OCI-LY3 (cell line): Measurements from ENCODE around the gene DSCAM.
"Not testable (repeated sequence)": the region's sequence is repeated elsewhere in the genome, so short reads cannot be mapped to it uniquely, and the experiment has no call there.

Experiments used
- H2AFZ ChIP-seq: fragments of 200-600, 300-600 bp; shearing (Covaris generic); 2 replicates; pipeline ENCODE4 v1.6.0; 2014; ENCODE audit warnings: antibody characterized with exemption, low read depth, low read length
- H3K27ac ChIP-seq: fragments of 200-600, 300-600 bp; sonication (generic); 2 replicates; pipeline ENCODE4 v1.5.1; 2014; ENCODE audit warnings: mild to moderate bottlenecking, low read length, moderate library complexity, mixed read lengths
- H3K27me3 ChIP-seq: fragments of 200-600, 300-600 bp; sonication (generic); 2 replicates; pipeline ENCODE4 v1.6.1; 2014; ENCODE audit warnings: low read depth, low read length, mixed read lengths
- H3K36me3 ChIP-seq: fragments of 200-600, 300-600 bp; sonication (generic); replicated peaks from 2 replicates; pipeline ENCODE3; 2014; ENCODE audit warnings: low read depth, low read length, mixed read lengths
- H3K4me1 ChIP-seq: fragments of 300-600, 200-600 bp; sonication (generic); 2 replicates; pipeline ENCODE4 v1.6.1; 2014; ENCODE audit warnings: low read length, mixed read lengths
- H3K4me2 ChIP-seq: fragments of 200-600, 300-600 bp; sonication (generic); 2 replicates; pipeline ENCODE4 v1.6.1; 2014; ENCODE audit warnings: low read length, mixed read lengths
- H3K4me3 ChIP-seq: fragments of 300-600, 200-600 bp; sonication (generic); 2 replicates; pipeline ENCODE4 v1.5.1; 2014; ENCODE audit warnings: antibody characterized with exemption, mild to moderate bottlenecking, low read length, moderate library complexity
- H3K79me2 ChIP-seq: fragments of 300-600, 200-600 bp; shearing (Covaris generic); 2 replicates; pipeline ENCODE4 v1.6.1; 2014; ENCODE audit warnings: mild to moderate bottlenecking, low read length, mixed read lengths
- H3K9ac ChIP-seq: fragments of 300-600, 200-600 bp; shearing (Covaris generic); 2 replicates; pipeline ENCODE4 v1.6.0; 2014; ENCODE audit warnings: mild to moderate bottlenecking, low read length, moderate library complexity
- H3K9me3 ChIP-seq: fragments of 200-600, 300-600 bp; shearing (Covaris generic); 2 replicates; pipeline ENCODE4 v1.6.1; 2014; ENCODE audit warnings: low read length, mixed read lengths; ENCODE audit not compliant: insufficient read depth
- H4K20me1 ChIP-seq: fragments of 200-600, 300-600 bp; sonication (generic); 2 replicates; pipeline ENCODE4 v1.6.1; 2016; ENCODE audit warnings: low read length, mixed read lengths; ENCODE audit not compliant: insufficient read depth
- EZH2phosphoT487 ChIP-seq: fragments of 200-600 bp; shearing (Covaris generic); IDR thresholded peaks from 2 replicates; pipeline ENCODE4 v1.6.1; 2018; ENCODE audit warnings: antibody characterized with exemption, mixed run types, low read depth
- TF ChIP-seq, protein P1 (sequence below): fragments of 200-600, 300-600 bp; sonication (generic); IDR thresholded peaks from 2 replicates; pipeline ENCODE4 v1.5.1; 2014; ENCODE audit warnings: antibody characterized with exemption, low read length, low read depth

Gene DSCAM

DNA sequence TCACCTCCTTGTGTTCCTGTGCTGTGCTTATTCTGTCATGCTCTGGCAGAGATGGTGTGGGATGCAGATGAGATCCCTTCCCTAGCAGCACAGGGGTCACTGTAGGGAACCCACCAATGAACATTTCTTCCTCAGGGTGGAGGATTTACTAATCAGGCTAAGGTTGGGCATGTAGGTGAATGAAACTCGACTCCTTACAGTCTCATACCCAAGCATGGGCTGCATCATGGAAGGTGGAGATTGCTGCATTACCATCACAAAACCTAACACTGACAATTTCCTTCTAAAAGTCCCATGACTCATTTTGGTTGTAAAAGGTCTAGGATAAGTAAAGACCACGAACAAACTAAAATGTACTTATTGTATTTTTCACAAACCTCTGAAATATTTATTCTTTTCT lies 399.9 kb downstream of the DSCAM start:
- no peaks in the 10 kb centered on the region for H3K79me2 ChIP-seq

DNA sequence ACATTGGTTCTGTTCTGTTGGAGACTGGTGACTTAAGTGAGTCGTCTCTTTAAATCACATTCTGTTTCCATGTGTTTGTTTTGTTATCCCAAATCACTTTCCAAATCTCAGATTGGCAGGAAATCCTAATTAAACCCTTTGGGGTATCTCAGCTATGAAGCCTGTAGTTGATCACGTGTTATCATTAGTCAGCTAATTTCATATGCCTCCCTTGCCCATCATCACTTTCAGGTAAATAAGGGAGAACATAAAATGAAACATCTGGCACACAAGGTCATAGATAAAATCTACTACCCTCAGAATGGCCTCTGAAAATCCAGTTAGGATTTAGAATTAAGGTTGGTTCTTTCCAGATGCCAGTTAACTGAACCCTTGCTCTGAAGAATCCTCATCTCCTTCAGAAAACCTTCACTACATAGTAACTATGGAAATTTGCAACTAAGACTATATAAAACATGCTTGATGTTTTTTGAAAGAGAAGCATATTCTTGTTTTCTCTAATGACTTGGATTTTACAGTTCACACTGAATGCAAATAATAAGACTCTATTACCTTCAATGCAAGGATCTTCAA lies 401.5 kb downstream of the DSCAM start:
- Histone ChIP-seq H3K79me2 (no peaks in the 10 kb centered on the region), H3K9ac (no peak overlapping the region), H2AFZ (no peak overlapping the region), H3K4me3 (no peak overlapping the region), H4K20me1 (no peaks in the 10 kb centered on the region), H3K36me3 (no peaks in the 10 kb centered on the region), H3K27me3 (no peaks in the 10 kb centered on the region), H3K9me3 (no peaks in the 10 kb centered on the region), H3K4me2 (no peak overlapping the region), H3K27ac (no peak overlapping the region), H3K4me1 (no peaks in the 10 kb centered on the region)
- no peak for TF ChIP-seq EZH2phosphoT487
- TF ChIP-seq, protein P1, sequence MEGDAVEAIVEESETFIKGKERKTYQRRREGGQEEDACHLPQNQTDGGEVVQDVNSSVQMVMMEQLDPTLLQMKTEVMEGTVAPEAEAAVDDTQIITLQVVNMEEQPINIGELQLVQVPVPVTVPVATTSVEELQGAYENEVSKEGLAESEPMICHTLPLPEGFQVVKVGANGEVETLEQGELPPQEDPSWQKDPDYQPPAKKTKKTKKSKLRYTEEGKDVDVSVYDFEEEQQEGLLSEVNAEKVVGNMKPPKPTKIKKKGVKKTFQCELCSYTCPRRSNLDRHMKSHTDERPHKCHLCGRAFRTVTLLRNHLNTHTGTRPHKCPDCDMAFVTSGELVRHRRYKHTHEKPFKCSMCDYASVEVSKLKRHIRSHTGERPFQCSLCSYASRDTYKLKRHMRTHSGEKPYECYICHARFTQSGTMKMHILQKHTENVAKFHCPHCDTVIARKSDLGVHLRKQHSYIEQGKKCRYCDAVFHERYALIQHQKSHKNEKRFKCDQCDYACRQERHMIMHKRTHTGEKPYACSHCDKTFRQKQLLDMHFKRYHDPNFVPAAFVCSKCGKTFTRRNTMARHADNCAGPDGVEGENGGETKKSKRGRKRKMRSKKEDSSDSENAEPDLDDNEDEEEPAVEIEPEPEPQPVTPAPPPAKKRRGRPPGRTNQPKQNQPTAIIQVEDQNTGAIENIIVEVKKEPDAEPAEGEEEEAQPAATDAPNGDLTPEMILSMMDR, result no peak

More for the DNA sequence above, 399.9 kb downstream of the DSCAM start:
- Histone ChIP-seq H3K4me1 (no peaks in the 10 kb centered on the region), H3K27ac (no peak overlapping the region), H3K9ac (no peak overlapping the region), H3K4me3 (no peak overlapping the region), H4K20me1 (no peaks in the 10 kb centered on the region), H3K9me3 (no peaks in the 10 kb centered on the region), H2AFZ (no peak overlapping the region), H3K4me2 (no peak overlapping the region), H3K36me3 (no peaks in the 10 kb centered on the region), H3K27me3 (no peaks in the 10 kb centered on the region)
- no peak for TF ChIP-seq EZH2phosphoT487
- TF ChIP-seq, protein P1, result no peak

DNA sequence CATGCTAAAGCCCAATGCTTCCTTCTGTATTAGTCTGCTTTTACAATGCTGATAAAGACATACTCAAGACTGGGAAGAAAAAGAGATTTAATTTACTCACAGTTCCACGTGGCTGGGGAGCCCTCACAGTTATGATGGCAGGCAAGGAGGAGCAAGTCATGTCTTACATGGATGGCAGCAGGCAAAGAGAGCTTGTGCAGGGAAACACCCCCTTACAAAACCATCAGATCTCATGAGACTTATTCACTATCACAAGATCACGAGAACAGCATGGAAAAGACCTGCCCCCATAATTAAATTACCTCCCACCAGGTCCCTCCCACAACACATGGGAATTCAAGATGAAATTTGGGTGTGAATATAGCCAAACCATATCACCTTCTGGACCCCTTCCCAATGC lies 407.4 kb downstream of the DSCAM start:
- H2AFZ ChIP-seq, H4K20me1 ChIP-seq, H3K4me2 ChIP-seq, H3K27me3 ChIP-seq, H3K79me2 ChIP-seq, H3K9ac ChIP-seq, H3K36me3 ChIP-seq, H3K27ac ChIP-seq, H3K4me1 ChIP-seq, H3K4me3 ChIP-seq, H3K9me3 ChIP-seq: not testable (repeated sequence)

DNA sequence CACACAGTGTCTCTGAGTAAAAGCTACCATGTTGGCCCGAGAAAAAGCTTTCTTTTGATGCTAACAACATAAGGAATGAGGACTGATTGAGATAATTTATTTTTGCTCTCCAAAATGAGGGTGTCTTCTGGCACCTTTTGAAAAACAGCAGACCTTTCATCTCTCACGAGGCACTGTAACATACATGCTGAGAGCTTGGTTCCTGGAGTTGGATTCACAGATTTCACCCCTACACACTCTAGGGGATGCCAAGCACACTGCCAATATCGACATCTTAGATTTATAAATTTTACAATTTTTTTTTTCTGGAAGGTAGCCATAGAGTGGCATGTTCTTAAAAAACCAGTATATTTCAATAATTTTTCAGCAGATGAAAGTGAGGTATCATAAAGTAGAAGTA lies 408.3 kb downstream of the DSCAM start:
- H3K79me2 ChIP-seq, result no peaks in the 10 kb centered on the region

More for the DNA sequence above, 408.3 kb downstream of the DSCAM start:
- no peak overlapping the region for H3K27ac ChIP-seq
- no peak overlapping the region for H3K4me2 ChIP-seq
- no peaks in the 10 kb centered on the region for H4K20me1 ChIP-seq
- H3K4me3 ChIP-seq, result no peak overlapping the region
- H3K36me3 ChIP-seq, result no peaks in the 10 kb centered on the region
- H3K9ac ChIP-seq, result no peak overlapping the region
- H3K4me1 ChIP-seq, result no peaks in the 10 kb centered on the region
- H3K9me3 ChIP-seq, result no peaks in the 10 kb centered on the region
- H3K27me3 ChIP-seq, result no peaks in the 10 kb centered on the region
- TF ChIP-seq EZH2phosphoT487, result no peak
- TF ChIP-seq, protein P1, result no peak
- no peak overlapping the region for H2AFZ ChIP-seq
